Measurements from ENCODE around the gene WDR46. TPM values are rescaled to one million over a fixed set of nuclear protein-coding genes. Genes with fewer than 3 reads are reported as not detected.

Gene WDR46
- total and polyA plus RNA-seq, 2 donors (not counting 3 experiments of a cell fraction or from before 2014, with no cell fraction given) = 61.4 to 71.2 TPM

DNA sequence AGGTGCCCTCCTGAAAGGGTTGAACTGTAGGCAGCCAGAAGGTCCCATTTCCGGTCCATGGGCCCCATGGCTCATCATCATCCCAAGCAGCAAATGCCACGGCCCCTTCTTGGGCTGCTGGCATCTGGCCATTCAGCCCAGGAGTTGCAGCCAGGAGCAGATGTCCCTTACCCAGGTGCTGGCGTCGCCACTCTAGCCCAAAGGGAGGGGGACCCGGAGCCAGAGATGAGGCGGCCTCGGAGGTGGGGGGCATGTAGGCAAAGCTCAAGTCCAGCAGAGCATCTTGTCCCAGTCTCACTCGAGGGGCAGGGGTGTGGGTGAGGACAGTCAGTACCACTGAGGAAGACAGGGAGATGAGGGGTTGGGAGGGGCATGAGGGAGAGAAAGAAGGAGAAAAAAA lies 16.0 kb upstream of the WDR46 start:
- Histone ChIP-seq H3K4me2 (ENCODE audit: insufficient read depth, low read length) (no peak overlapping the region), H3K79me2 (ENCODE audit: control insufficient read depth, insufficient read depth, low read length) (peaks cover 7% of the 10 kb centered on the region), H3K9ac (replicated peaks; ENCODE audit: extremely low read depth, insufficient read depth, low read length) (no peak overlapping the region), H3K27me3 (ENCODE audit: control insufficient read depth in 2 of 2, insufficient read depth in 2 of 2, low read length in 2 of 2) (no peaks in the 10 kb centered on the region), H3K9me3 (replicated peaks; ENCODE audit: control insufficient read depth, insufficient read depth, low read length) (no peaks in the 10 kb centered on the region), H3K9me1 (replicated peaks; ENCODE audit: control insufficient read depth, extremely low read depth, insufficient read depth, low read length) (no peaks in the 10 kb centered on the region), H3K4me1 (ENCODE audit: control insufficient read depth, extremely low read depth, insufficient read depth, low read length) (peaks cover 2% of the 10 kb centered on the region), H4K20me1 (replicated peaks; ENCODE audit: control insufficient read depth, extremely low read depth, insufficient read depth, low read length) (no peaks in the 10 kb centered on the region), H2AFZ (ENCODE audit: low read depth, low read length) (no peak overlapping the region), H3K36me3 (ENCODE audit: control insufficient read depth in 2 of 2, extremely low read depth in 1 of 2, insufficient read depth in 2 of 2, low read length in 2 of 2) (peaks cover 8 to 19% of the 10 kb centered on the region in 2 experiments), H3K4me3 (replicated peaks in 1 of 3; ENCODE audit: insufficient read depth in 1 of 3, low read depth in 1 of 3, low read length in 3 of 3) (no peak overlapping the region), H3K27ac (ENCODE audit: insufficient read depth, low read depth, low read length) (no peak overlapping the region)
- dilution Hi-C loops (cut with MboI; ENCODE audit: extremely low pct_ligation_motif_present, low sequenced_read_pairs) (no loop called here), intact Hi-C loops (cut with micrococcal nuclease) (no loop called here)
- ChIA-PET CTCF (no interaction called here), POLR2A (no interaction called here)
- no TSS peak for BruUV-seq (replicated peaks)
- TF ChIP-seq FOS (IDR thresholded peaks at IDR 0.05; ENCODE audit: borderline replicate concordance, insufficient read depth, low read length) (no peak), GATA2 (IDR thresholded peaks at IDR 0.05; ENCODE audit: insufficient read depth, insufficient read length, low read depth, low read length) (no peak), JUN (IDR thresholded peaks at IDR 0.05; ENCODE audit: borderline replicate concordance, insufficient read depth, insufficient read length, low read depth) (no peak), MYC (IDR thresholded peaks at IDR 0.05; ENCODE audit: low read depth, low read length) (no peak), POLR2AphosphoS5 (IDR thresholded peaks at IDR 0.05; ENCODE audit: insufficient read depth, low read depth, low read length) (no peak), POLR2A (IDR thresholded peaks at IDR 0.05; ENCODE audit: low read depth, low read length) (no peak), EZH2 (IDR thresholded peaks at IDR 0.05; ENCODE audit: borderline replicate concordance, low read depth, low read length, severe bottlenecking) (no peak)
- TF ChIP-seq, protein P1, sequence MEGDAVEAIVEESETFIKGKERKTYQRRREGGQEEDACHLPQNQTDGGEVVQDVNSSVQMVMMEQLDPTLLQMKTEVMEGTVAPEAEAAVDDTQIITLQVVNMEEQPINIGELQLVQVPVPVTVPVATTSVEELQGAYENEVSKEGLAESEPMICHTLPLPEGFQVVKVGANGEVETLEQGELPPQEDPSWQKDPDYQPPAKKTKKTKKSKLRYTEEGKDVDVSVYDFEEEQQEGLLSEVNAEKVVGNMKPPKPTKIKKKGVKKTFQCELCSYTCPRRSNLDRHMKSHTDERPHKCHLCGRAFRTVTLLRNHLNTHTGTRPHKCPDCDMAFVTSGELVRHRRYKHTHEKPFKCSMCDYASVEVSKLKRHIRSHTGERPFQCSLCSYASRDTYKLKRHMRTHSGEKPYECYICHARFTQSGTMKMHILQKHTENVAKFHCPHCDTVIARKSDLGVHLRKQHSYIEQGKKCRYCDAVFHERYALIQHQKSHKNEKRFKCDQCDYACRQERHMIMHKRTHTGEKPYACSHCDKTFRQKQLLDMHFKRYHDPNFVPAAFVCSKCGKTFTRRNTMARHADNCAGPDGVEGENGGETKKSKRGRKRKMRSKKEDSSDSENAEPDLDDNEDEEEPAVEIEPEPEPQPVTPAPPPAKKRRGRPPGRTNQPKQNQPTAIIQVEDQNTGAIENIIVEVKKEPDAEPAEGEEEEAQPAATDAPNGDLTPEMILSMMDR (IDR thresholded peaks at IDR 0.05; ENCODE audit: extremely low read depth in 1 of 2, insufficient read depth in 1 of 2, low read depth in 1 of 2, low read length in 2 of 2) = no peak
- TF ChIP-seq, protein P2, sequence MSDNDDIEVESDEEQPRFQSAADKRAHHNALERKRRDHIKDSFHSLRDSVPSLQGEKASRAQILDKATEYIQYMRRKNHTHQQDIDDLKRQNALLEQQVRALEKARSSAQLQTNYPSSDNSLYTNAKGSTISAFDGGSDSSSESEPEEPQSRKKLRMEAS (IDR thresholded peaks at IDR 0.05; ENCODE audit: insufficient read depth, insufficient read length) = no peak
- FAIRE-seq = no peak
- DNase-seq (ENCODE audit: low read depth, low spot score) = no peak
